GM18951 (cell line): ENCODE data around the gene PIK3R5.

Experiments used
- POLR2A ChIP-seq: IDR thresholded peaks from 4 replicates; pipeline ENCODE4 v1.6.1; 2011; ENCODE audit warnings: mild to moderate bottlenecking; ENCODE audit not compliant: insufficient read length, insufficient read depth; ENCODE audit errors: extremely low read depth
- in situ Hi-C: fragments of 300-500 bp; cut with MboI; formaldehyde crosslinking; loops from one replicate; pipeline ENCODE4 v1.12.0; 2022; ENCODE audit warnings: low sequenced_read_pairs, mixed read lengths, inconsistent platforms; ENCODE audit not compliant: unreplicated experiment

PIK3R5 gene

GRCh38 chr17:8969901-8970300, 4.4 kb upstream of the PIK3R5 start:
- no peak for TF ChIP-seq POLR2A
- in situ Hi-C loops, result no loop called here

DNA sequence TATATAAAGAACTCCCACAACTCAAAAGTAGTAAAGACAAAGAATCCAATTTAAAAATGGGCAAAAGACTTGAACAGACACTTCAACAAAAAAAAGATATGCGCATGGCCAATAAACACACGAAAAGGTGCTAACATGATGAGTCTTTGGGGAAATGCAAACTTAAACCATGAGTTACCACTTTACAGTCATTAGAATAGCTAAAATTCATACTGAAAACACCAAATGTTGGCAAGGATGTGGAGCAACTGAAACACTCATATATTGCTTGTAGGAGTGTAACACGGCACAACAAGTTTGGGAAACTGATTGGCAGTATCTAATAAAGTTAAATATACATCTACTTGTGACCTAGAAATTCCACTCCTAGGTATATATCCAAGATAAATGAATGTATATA, 3.0 kb upstream of the PIK3R5 start:
- in situ Hi-C loops, result no loop called here
- TF ChIP-seq POLR2A, result no peak

DNA sequence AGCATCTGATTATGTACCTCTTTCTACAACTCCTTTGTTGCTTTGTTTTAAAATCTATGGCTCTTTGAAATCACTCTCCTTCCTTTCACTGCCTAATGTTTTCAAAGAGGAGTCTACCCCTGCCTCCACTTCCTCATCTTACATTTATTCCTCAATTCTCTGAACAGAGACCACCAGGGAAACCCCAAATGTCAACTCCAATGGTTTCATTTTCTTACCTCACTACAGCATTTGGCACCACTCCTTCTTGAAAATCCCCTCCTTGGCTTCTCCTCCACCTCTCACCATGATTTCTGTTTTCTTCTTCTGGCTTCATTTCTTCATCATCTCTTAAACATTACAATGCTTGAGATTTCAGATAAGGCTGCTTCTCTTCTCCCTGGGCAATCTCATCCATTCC, 2.4 kb upstream of the PIK3R5 start:
- TF ChIP-seq POLR2A, result no peak
- in situ Hi-C loops, result no loop called here

GRCh38 chr17:8966926-8967325, 1.4 kb upstream of the PIK3R5 start:
- in situ Hi-C loops, result no loop called here
- no peak for TF ChIP-seq POLR2A

DNA sequence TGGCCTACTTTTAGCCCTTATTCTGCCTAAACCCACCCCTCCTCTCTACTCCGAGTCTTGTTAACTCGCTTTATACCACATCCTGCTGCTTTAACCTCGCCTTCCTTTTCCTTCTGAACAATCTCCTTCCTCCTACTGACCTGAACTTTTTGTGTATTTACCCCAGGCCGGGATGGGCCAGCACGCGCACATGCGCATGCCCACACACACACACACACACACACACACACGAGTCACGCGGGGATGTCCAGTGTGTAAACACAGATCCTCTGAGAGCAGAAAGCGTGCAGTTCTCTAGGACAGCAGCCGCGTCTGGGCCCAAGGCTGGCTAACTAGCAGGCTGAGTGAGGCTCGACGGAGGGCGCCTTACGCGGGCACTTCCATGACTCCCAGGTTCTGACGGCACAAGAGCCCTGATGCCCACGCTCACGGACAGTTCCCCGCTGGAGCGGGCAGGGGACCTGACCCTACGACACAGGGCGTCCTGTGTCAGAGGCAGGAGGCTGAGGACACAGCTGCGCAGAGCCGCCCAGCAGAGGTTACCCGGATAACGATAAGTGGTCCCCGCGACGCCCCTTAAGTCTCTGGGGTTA, 610 bp downstream of the PIK3R5 start:
- TF ChIP-seq POLR2A, result no peak
- in situ Hi-C loops, result no loop called here

DNA sequence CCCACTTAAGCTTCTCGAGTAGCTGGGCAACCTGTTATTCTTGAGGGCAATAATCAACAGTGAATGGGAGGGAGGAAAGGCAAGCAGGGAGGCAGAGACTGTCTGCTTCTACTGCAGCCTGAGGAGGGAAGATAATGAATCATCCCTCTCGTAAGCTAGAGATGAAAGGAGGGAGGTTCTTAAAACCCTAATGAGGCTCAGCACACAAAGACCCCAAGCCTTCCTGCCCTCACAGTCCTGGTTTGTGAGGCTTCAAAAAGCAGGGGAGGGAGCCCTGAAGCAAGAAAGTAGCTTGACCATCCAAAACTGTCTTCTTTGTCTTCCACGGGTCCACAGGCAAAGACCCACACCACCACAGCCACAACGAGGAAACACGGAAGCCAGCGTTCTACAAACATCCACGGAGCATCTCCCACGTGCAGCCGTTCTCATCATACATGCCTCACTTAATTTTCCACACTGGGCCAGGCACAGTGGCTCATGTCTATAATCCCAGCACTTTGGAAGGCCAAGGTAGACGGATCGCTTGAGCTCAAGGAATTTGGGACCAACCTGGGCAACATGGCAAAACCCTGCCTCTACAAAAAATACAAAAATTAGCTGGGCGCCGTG, 1.8 kb downstream of the PIK3R5 start:
- no peak for TF ChIP-seq POLR2A
- in situ Hi-C loops, result no loop called here

GRCh38 chr17:8963014-8963413, 2.5 kb downstream of the PIK3R5 start:
- no peak for TF ChIP-seq POLR2A
- in situ Hi-C loops, result no loop called here

GRCh38 chr17:8961829-8962228, 3.7 kb downstream of the PIK3R5 start:
- in situ Hi-C loops, result no loop called here
- no peak for TF ChIP-seq POLR2A

- in situ Hi-C loops, result no loop called here
- TF ChIP-seq POLR2A, result no peak
Measured at GRCh38 chr17:8960325-8961140, 5.0 kb downstream of the PIK3R5 start.

DNA sequence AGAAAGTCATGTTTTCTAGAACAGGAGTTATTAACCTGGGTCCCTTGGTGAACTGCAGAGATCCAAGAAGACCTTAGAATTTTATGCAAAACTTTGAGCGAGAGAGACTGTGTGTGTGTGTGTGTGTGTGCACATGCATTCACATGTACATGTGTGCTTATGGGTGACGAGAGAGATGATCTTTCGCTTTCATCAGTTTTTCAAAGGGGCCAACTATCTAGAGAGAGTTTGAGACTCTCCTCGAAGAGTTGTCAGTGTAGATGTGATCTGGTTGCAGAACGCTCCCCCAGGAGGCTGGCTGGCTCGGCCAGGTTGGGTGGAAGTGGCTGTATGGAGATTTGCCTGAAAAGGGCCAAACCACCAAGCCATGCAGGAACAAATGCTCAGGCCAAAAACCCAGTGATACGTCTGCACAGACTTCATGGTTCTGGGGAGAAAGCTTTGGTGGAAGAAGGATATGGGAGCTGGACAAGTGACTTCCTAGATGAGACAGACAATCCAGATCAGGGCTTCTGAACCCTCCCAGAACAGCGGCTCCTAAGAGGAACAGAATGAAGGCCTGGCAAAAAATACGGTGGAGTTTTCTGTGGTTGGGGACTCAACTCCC, 6.1 kb downstream of the PIK3R5 start:
- in situ Hi-C loops, result no loop called here
- no peak for TF ChIP-seq POLR2A

GRCh38 chr17:8957721-8958120, 7.8 kb downstream of the PIK3R5 start:
- no peak for TF ChIP-seq POLR2A
- in situ Hi-C loops, result no loop called here

DNA sequence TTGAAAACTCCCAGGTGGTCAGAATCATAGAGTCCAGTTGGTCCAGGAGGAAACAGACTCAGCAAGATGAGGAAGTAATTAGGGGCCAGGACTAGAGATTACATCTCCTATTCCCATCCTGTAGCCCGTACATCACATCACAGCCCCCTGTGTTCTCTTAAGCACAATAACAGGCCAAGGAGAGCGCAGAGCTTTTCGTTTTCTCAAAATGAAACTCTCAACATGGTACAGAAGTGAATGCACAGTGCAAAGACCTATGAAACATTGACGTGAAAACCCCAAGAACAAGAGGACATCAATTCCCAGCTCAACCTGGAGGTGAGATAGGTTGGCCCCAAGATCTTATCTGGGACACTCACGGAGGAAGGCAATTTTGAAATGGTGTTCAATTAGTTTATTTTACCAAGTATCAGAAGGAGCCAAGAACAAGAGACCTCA, 9.0 kb downstream of the PIK3R5 start:
- in situ Hi-C loops, result no loop called here
- no peak for TF ChIP-seq POLR2A
